WTC11 (cell line): ENCODE data around the gene KIF3C. TPM values are rescaled to one million over a fixed set of nuclear protein-coding genes. Genes with fewer than 3 reads are reported as not detected.

Experiments used
- ATAC-seq: fragments of 200-7000 bp; cut with Tn5 transposase; 2 replicates; pipeline ENCODE4 v1.10.0; 2021; ENCODE audit warnings: mild to moderate bottlenecking, moderate library complexity
- CTCF ChIA-PET: fragments of 300-600 bp; sonication (Branson Sonifier 250); formaldehyde crosslinking; loops from one replicate; lab custom pipeline; 2021; ENCODE audit warnings: antibody characterized with exemption; lab: Charles Lee
- POLR2A ChIA-PET: fragments of 350-600 bp; sonication (Branson Sonifier 250); formaldehyde crosslinking; loops from one replicate; lab custom pipeline; 2021; ENCODE audit warnings: antibody characterized with exemption; lab: Charles Lee
- DNase-seq: peaks from one replicate; pipeline ENCODE4 v3.0.0; 2021; ENCODE audit warnings: low spot score
- H3K27ac Mint-ChIP-seq: 2 replicates; pipeline ENCODE4 v1.8.0; 2021; ENCODE audit warnings: mixed read lengths
- H3K27me3 Mint-ChIP-seq: 2 replicates; pipeline ENCODE4 v1.8.0; 2021; ENCODE audit warnings: low read depth, mild to moderate bottlenecking, moderate library complexity, mixed read lengths
- H3K36me3 Mint-ChIP-seq: 2 replicates; pipeline ENCODE4 v1.8.0; 2021; ENCODE audit warnings: mixed read lengths
- H3K4me1 Mint-ChIP-seq: 2 replicates; pipeline ENCODE4 v1.8.0; 2022; ENCODE audit warnings: mixed read lengths
- H3K4me3 Mint-ChIP-seq: 2 replicates; pipeline ENCODE4 v1.8.0; 2021; ENCODE audit warnings: mild to moderate bottlenecking, moderate library complexity, mixed read lengths
- H3K9me3 Mint-ChIP-seq: 2 replicates; pipeline ENCODE4 v1.8.0; 2021; ENCODE audit warnings: mixed read lengths
- CBFB ChIP-seq: sonication (generic); formaldehyde crosslinking; IDR thresholded peaks from 2 replicates; pipeline ENCODE4 v1.8.1; 2022; ENCODE audit warnings: mild to moderate bottlenecking, low read depth, missing genetic modification reagents
- CREB1 ChIP-seq: sonication (generic); formaldehyde crosslinking; IDR thresholded peaks from 2 replicates; pipeline ENCODE4 v1.8.0; 2023; ENCODE audit warnings: mild to moderate bottlenecking, missing genetic modification reagents
- EMX1 ChIP-seq: fragments of 250-450 bp; sonication (Bioruptor Pico); IDR thresholded peaks from 2 replicates; pipeline ENCODE4 v1.8.0; 2021; ENCODE audit warnings: mild to moderate bottlenecking
- ERG ChIP-seq: fragments of 250-450 bp; sonication (Bioruptor Pico); IDR thresholded peaks from 2 replicates; pipeline ENCODE4 v1.8.0; 2021; ENCODE audit warnings: mild to moderate bottlenecking
- ESRRA ChIP-seq: sonication (generic); formaldehyde crosslinking; IDR thresholded peaks from 2 replicates; pipeline ENCODE4 v1.8.1; 2022; ENCODE audit warnings: mild to moderate bottlenecking, missing genetic modification reagents, borderline replicate concordance
- FOXK1 ChIP-seq: sonication (generic); formaldehyde crosslinking; IDR thresholded peaks from 2 replicates; pipeline ENCODE4 v1.8.0; 2022; ENCODE audit warnings: mild to moderate bottlenecking, moderate library complexity, missing genetic modification reagents
- FOXP1 ChIP-seq: sonication (generic); formaldehyde crosslinking; IDR thresholded peaks from 2 replicates; pipeline ENCODE4 v1.8.0; 2022; ENCODE audit warnings: missing genetic modification reagents, mild to moderate bottlenecking, moderate library complexity, borderline replicate concordance
- GABPB1 ChIP-seq: sonication (generic); formaldehyde crosslinking; IDR thresholded peaks from 2 replicates; pipeline ENCODE4 v1.8.1; 2023; ENCODE audit warnings: mild to moderate bottlenecking, missing genetic modification reagents
- HMGA2 ChIP-seq: fragments of 250-450 bp; sonication (Bioruptor Pico); IDR thresholded peaks from 2 replicates; pipeline ENCODE4 v1.4.0; 2021; ENCODE audit warnings: mild to moderate bottlenecking, moderate library complexity
- KAT7 ChIP-seq: sonication (generic); formaldehyde crosslinking; IDR thresholded peaks from 2 replicates; pipeline ENCODE4 v1.8.1; 2023; ENCODE audit warnings: missing genetic modification reagents, mild to moderate bottlenecking, borderline replicate concordance
- MAX ChIP-seq: sonication (generic); formaldehyde crosslinking; IDR thresholded peaks from 2 replicates; pipeline ENCODE4 v1.8.0; 2022; ENCODE audit warnings: mild to moderate bottlenecking, missing genetic modification reagents
- NFATC4 ChIP-seq: fragments of 250-450 bp; sonication (Bioruptor Pico); IDR thresholded peaks from 2 replicates; pipeline ENCODE4 v1.9.0; 2021; ENCODE audit warnings: mild to moderate bottlenecking
- RELA ChIP-seq: sonication (generic); formaldehyde crosslinking; IDR thresholded peaks from 2 replicates; pipeline ENCODE4 v1.8.1; 2022; ENCODE audit warnings: missing genetic modification reagents, mild to moderate bottlenecking, borderline replicate concordance
- ZNF232 ChIP-seq: sonication (generic); formaldehyde crosslinking; IDR thresholded peaks from 2 replicates; pipeline ENCODE4 v1.8.0; 2022; ENCODE audit warnings: mild to moderate bottlenecking, missing genetic modification reagents
- ZNF281 ChIP-seq: sonication (generic); formaldehyde crosslinking; IDR thresholded peaks from 2 replicates; pipeline ENCODE4 v1.8.0; 2023; ENCODE audit warnings: mild to moderate bottlenecking, missing genetic modification reagents
- total RNA-seq: library from RNA; stranded (reverse); gene quantifications from 3 replicates; pipeline ENCODE4 v1.2.3, GENCODE V29; 2021
- TF ChIP-seq, protein P1 (sequence below): fragments of 250-450 bp; sonication (Bioruptor Pico); IDR thresholded peaks from 2 replicates; pipeline ENCODE4 v1.9.0; 2021; ENCODE audit warnings: mild to moderate bottlenecking, borderline replicate concordance
- TF ChIP-seq, protein P2 (sequence below): sonication (generic); formaldehyde crosslinking; IDR thresholded peaks from 2 replicates; pipeline ENCODE4 v1.8.1; 2022; ENCODE audit warnings: mild to moderate bottlenecking, moderate library complexity, missing genetic modification reagents
- TF ChIP-seq, protein P3 (sequence below): sonication (generic); formaldehyde crosslinking; IDR thresholded peaks from 2 replicates; pipeline ENCODE4 v1.8.1; 2022; ENCODE audit warnings: mild to moderate bottlenecking, missing genetic modification reagents, moderate library complexity, borderline replicate concordance
- TF ChIP-seq, protein P4 (sequence below): fragments of 250-450 bp; sonication (Bioruptor Pico); IDR thresholded peaks from 2 replicates; pipeline ENCODE4 v1.9.0; 2021; ENCODE audit warnings: mild to moderate bottlenecking
- TF ChIP-seq, protein P5 (sequence below): fragments of 250-450 bp; sonication (Bioruptor Pico); IDR thresholded peaks from 2 replicates; pipeline ENCODE4 v1.9.0; 2021; ENCODE audit warnings: moderate library complexity, mild to moderate bottlenecking, inconsistent platforms, borderline replicate concordance

The KIF3C gene
- total RNA-seq, 1 experiment from 2014 or later = 48.1 TPM

DNA sequence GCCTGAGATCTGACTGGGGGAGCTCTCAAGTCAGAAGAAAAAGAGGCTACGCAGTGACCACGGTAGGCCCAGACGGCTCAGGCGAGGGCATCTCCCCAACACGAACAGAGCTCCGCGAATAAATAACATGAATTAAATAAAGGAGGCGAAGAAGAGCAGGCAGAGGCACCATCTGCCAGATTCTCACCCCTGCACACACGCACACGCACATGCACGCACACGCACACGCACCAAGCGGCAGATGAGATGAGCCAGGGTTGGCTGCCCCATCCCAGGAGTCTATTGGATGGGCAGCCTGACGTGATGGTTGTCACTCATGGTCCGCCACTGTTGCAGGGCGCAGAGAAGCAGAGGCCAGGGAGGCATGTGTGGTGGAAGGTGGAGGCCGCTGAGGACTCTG lies 53.6 kb downstream of the KIF3C start:
- Mint-ChIP-seq H3K27me3 (no peaks in the 10 kb centered on the region), H3K36me3 (peaks cover 34% of the 10 kb centered on the region), H3K27ac (no peak overlapping the region), H3K4me3 (no peak overlapping the region), H3K9me3 (no peaks in the 10 kb centered on the region), H3K4me1 (no peaks in the 10 kb centered on the region)
- DNase-seq (no peak), ATAC-seq (no peak)
- TF ChIP-seq ESRRA (CRISPR knock-in tag) = no peak
- TF ChIP-seq MAX = no peak
- no peak for TF ChIP-seq EMX1
- TF ChIP-seq RELA (CRISPR knock-in tag) = no peak
- TF ChIP-seq, protein P1, sequence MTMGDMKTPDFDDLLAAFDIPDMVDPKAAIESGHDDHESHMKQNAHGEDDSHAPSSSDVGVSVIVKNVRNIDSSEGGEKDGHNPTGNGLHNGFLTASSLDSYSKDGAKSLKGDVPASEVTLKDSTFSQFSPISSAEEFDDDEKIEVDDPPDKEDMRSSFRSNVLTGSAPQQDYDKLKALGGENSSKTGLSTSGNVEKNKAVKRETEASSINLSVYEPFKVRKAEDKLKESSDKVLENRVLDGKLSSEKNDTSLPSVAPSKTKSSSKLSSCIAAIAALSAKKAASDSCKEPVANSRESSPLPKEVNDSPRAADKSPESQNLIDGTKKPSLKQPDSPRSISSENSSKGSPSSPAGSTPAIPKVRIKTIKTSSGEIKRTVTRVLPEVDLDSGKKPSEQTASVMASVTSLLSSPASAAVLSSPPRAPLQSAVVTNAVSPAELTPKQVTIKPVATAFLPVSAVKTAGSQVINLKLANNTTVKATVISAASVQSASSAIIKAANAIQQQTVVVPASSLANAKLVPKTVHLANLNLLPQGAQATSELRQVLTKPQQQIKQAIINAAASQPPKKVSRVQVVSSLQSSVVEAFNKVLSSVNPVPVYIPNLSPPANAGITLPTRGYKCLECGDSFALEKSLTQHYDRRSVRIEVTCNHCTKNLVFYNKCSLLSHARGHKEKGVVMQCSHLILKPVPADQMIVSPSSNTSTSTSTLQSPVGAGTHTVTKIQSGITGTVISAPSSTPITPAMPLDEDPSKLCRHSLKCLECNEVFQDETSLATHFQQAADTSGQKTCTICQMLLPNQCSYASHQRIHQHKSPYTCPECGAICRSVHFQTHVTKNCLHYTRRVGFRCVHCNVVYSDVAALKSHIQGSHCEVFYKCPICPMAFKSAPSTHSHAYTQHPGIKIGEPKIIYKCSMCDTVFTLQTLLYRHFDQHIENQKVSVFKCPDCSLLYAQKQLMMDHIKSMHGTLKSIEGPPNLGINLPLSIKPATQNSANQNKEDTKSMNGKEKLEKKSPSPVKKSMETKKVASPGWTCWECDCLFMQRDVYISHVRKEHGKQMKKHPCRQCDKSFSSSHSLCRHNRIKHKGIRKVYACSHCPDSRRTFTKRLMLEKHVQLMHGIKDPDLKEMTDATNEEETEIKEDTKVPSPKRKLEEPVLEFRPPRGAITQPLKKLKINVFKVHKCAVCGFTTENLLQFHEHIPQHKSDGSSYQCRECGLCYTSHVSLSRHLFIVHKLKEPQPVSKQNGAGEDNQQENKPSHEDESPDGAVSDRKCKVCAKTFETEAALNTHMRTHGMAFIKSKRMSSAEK = no peak
- no peak for TF ChIP-seq CREB1 (CRISPR knock-in tag)
- TF ChIP-seq HMGA2 (CRISPR knock-in tag) = no peak
- no peak for TF ChIP-seq ZNF232 (CRISPR knock-in tag)
- no peak for TF ChIP-seq CBFB (CRISPR knock-in tag)
- no peak for TF ChIP-seq NFATC4
- no peak for TF ChIP-seq ERG
- no peak for TF ChIP-seq FOXK1 (CRISPR knock-in tag)
- ChIA-PET POLR2A (interaction anchor here (1.1 kb wide), 1 partner anchor 50 kb away, joined by 4 read pairs; the partner anchor contains the start of gene ASXL2), CTCF (no interaction called here)

GRCh38 chr2:25926984-25927756 lies 55.1 kb downstream of the KIF3C start:
- no peak for DNase-seq
- H3K27me3 Mint-ChIP-seq = no peaks in the 10 kb centered on the region
- no peaks in the 10 kb centered on the region for H3K4me1 Mint-ChIP-seq
- H3K4me3 Mint-ChIP-seq = no peak overlapping the region
- POLR2A ChIA-PET = no interaction called here
- H3K27ac Mint-ChIP-seq = no peak overlapping the region
- H3K9me3 Mint-ChIP-seq = no peaks in the 10 kb centered on the region
- TF ChIP-seq KAT7 (CRISPR knock-in tag) = no peak
- no peak for TF ChIP-seq GABPB1
- TF ChIP-seq FOXP1 (CRISPR knock-in tag) = no peak
- TF ChIP-seq, protein P2, sequence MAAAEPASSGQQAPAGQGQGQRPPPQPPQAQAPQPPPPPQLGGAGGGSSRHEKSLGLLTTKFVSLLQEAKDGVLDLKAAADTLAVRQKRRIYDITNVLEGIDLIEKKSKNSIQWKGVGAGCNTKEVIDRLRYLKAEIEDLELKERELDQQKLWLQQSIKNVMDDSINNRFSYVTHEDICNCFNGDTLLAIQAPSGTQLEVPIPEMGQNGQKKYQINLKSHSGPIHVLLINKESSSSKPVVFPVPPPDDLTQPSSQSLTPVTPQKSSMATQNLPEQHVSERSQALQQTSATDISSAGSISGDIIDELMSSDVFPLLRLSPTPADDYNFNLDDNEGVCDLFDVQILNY (CRISPR knock-in tag) = no peak
- TF ChIP-seq ZNF281 (CRISPR knock-in tag) = no peak
- TF ChIP-seq, protein P3, sequence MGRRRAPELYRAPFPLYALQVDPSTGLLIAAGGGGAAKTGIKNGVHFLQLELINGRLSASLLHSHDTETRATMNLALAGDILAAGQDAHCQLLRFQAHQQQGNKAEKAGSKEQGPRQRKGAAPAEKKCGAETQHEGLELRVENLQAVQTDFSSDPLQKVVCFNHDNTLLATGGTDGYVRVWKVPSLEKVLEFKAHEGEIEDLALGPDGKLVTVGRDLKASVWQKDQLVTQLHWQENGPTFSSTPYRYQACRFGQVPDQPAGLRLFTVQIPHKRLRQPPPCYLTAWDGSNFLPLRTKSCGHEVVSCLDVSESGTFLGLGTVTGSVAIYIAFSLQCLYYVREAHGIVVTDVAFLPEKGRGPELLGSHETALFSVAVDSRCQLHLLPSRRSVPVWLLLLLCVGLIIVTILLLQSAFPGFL (CRISPR knock-in tag) = no peak
- no peak for TF ChIP-seq ZNF232 (CRISPR knock-in tag)
- TF ChIP-seq, protein P4, sequence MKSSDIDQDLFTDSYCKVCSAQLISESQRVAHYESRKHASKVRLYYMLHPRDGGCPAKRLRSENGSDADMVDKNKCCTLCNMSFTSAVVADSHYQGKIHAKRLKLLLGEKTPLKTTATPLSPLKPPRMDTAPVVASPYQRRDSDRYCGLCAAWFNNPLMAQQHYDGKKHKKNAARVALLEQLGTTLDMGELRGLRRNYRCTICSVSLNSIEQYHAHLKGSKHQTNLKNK (CRISPR knock-in tag) = no peak
- TF ChIP-seq, protein P5, sequence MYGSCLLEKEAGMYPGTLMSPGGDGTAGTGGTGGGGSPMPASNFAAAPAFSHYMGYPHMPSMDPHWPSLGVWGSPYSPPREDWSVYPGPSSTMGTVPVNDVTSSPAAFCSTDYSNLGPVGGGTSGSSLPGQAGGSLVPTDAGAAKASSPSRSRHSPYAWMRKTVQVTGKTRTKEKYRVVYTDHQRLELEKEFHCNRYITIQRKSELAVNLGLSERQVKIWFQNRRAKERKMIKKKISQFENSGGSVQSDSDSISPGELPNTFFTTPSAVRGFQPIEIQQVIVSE (CRISPR knock-in tag) = no peak
- TF ChIP-seq, all 79 proteins: peak for 0
- ATAC-seq = no peak
- H3K36me3 Mint-ChIP-seq = peaks cover 27% of the 10 kb centered on the region
- CTCF ChIA-PET = no interaction called here
